B cell (primary cell): ENCODE measurements around the gene RAB4A. TPM values are rescaled to one million over a fixed set of nuclear protein-coding genes. Genes with fewer than 3 reads are reported as not detected.

Experiments
- ATAC-seq: fragments of 200-7000 bp; cut with Tn5 transposase; one replicate; pipeline ENCODE4 v1.10.0; 2021; ENCODE audit warnings: low read depth, mild to moderate bottlenecking, moderate number of reproducible peaks, moderate library complexity
- CTCF ChIA-PET: fragments of 350-600 bp; sonication (Branson Sonifier 250); formaldehyde crosslinking; loops from one replicate; lab custom pipeline; 2021; ENCODE audit warnings: antibody characterized with exemption, inconsistent platforms; lab: Charles Lee
- POLR2A ChIA-PET: fragments of 350-600 bp; sonication (Branson Sonifier 250); formaldehyde crosslinking; loops from one replicate; lab custom pipeline; 2021; ENCODE audit warnings: antibody characterized with exemption; lab: Charles Lee
- DNase-seq: peaks from one replicate; pipeline ENCODE4 v3.0.0; 2013
- H2AFZ ChIP-seq: 2 replicates; pipeline ENCODE4 v1.6.1; 2012; ENCODE audit warnings: mild to moderate bottlenecking, low read depth, low read length; ENCODE audit not compliant: insufficient read depth, poor library complexity, severe bottlenecking
- H3K27ac ChIP-seq, 2 donors: 1 replicate in 1 of 2; 2 replicates in 1 of 2; pipeline ENCODE4 v1.5.1; 2012 to 2013; ENCODE audit warnings: low read length in 2 of 2, mild to moderate bottlenecking in 2 of 2, moderate library complexity in 1 of 2
- H3K27me3 ChIP-seq, 4 experiments: fragments of 200-600 bp in 1 of 4; sonication (generic) in 1 of 4; replicated peaks in 1 of 4; 1 replicate in 2 of 4; 2 replicates in 2 of 4; pipeline versions ENCODE4 v1.6.1 to v1.7.0; 2013 to 2016; ENCODE audit warnings: low read length in 3 of 4, mild to moderate bottlenecking in 2 of 4, mixed read lengths in 1 of 4, moderate library complexity in 1 of 4; ENCODE audit not compliant: insufficient read depth in 4 of 4, control insufficient read depth in 3 of 4; ENCODE audit errors: control extremely low read depth in 1 of 4
- H3K36me3 ChIP-seq, 2 experiments: replicated peaks in 1 of 2; 1 replicate in 1 of 2; 2 replicates in 1 of 2; pipeline versions ENCODE4 v1.6.1 to v1.7.1; 2013; ENCODE audit warnings: low read length in 1 of 2; ENCODE audit not compliant: insufficient read depth in 2 of 2, control insufficient read depth in 1 of 2; ENCODE audit errors: control extremely low read depth in 1 of 2, extremely low read depth in 1 of 2
- H3K4me1 ChIP-seq, 2 donors: fragments of 200-600 bp in 1 of 2; sonication (generic) in 1 of 2; 1 replicate in 1 of 2; 2 replicates in 1 of 2; pipeline versions ENCODE4 v1.5.1 to v1.6.1; 2013 to 2017; ENCODE audit warnings: low read length in 2 of 2; ENCODE audit not compliant: control insufficient read depth in 2 of 2, insufficient read depth in 2 of 2
- H3K4me2 ChIP-seq: replicated peaks from 2 replicates; pipeline ENCODE3; 2012; ENCODE audit warnings: mild to moderate bottlenecking, low read depth, low read length; ENCODE audit not compliant: poor library complexity, severe bottlenecking
- H3K4me3 ChIP-seq, 5 experiments: fragments of 200-600 bp in 1 of 5; sonication (generic) in 1 of 5; 1 replicate in 3 of 5; 2 replicates in 2 of 5; pipeline versions ENCODE4 v1.5.1 to v1.7.0; 2011 to 2016; ENCODE audit warnings: low read length in 4 of 5, mild to moderate bottlenecking in 4 of 5, low read depth in 2 of 5, control low read depth in 1 of 5, moderate library complexity in 1 of 5; ENCODE audit not compliant: insufficient read depth in 1 of 5; ENCODE audit errors: control extremely low read depth in 1 of 5, extremely low read depth in 1 of 5
- H3K79me2 ChIP-seq: fragments of 200-600 bp; sonication (generic); one replicate; pipeline ENCODE4 v1.6.0; 2016; ENCODE audit warnings: low read length; ENCODE audit not compliant: control insufficient read depth, insufficient read depth
- H3K9ac ChIP-seq: fragments of 200-600 bp; sonication (generic); 2 replicates; pipeline ENCODE4 v1.6.1; 2017; ENCODE audit warnings: mild to moderate bottlenecking, low read length, moderate library complexity
- H3K9me3 ChIP-seq, 3 donors: one replicate each; pipeline versions ENCODE4 v1.6.1 to v1.7.1; 2013; ENCODE audit warnings: low read length in 2 of 3; ENCODE audit not compliant: control insufficient read depth in 2 of 3, insufficient read depth in 1 of 3; ENCODE audit errors: control extremely low read depth in 1 of 3
- H4K20me1 ChIP-seq: 2 replicates; pipeline ENCODE4 v1.6.0; 2012; ENCODE audit warnings: mild to moderate bottlenecking, low read length; ENCODE audit not compliant: insufficient read depth, control insufficient read depth, poor library complexity, severe bottlenecking
- H3K27ac Mint-ChIP-seq: one replicate; pipeline ENCODE4 v1.8.0; 2021; ENCODE audit warnings: mixed read lengths
- H3K27me3 Mint-ChIP-seq: one replicate; pipeline ENCODE4 v1.8.0; 2021; ENCODE audit warnings: mixed read lengths
- H3K4me1 Mint-ChIP-seq: one replicate; pipeline ENCODE4 v1.8.0; 2021; ENCODE audit warnings: mixed read lengths
- H3K4me3 Mint-ChIP-seq: one replicate; pipeline ENCODE4 v1.8.0; 2021; ENCODE audit warnings: mixed read lengths
- H3K9me3 Mint-ChIP-seq: one replicate; pipeline ENCODE4 v1.8.0; 2022; ENCODE audit warnings: mixed read lengths; ENCODE audit not compliant: insufficient read depth
- CTCF ChIP-seq: fragments of 200-600 bp; IDR thresholded peaks from one replicate; pipeline ENCODE4 v1.8.0; 2022; ENCODE audit warnings: antibody characterized with exemption, mild to moderate bottlenecking
- EZH2 ChIP-seq: IDR thresholded peaks from 2 replicates; pipeline ENCODE4 v1.6.1; 2012; ENCODE audit warnings: borderline replicate concordance, low read depth, mild to moderate bottlenecking, moderate library complexity, low read length; ENCODE audit not compliant: insufficient read depth, poor library complexity, severe bottlenecking
- WGBS: methylation state at CpG from one replicate; pipeline ENCODE4 v1.1.5; 2013; ENCODE audit warnings: missing lambda C conversion rate; ENCODE audit not compliant: insufficient coverage; 5-methylcytosine and 5-hydroxymethylcytosine counted together
- intact Hi-C: fragments of 100-400 bp; cut with micrococcal nuclease; formaldehyde crosslinking; loops from one replicate; pipeline ENCODE4 v1.10.0; 2022
- polyA plus RNA-seq: library from polyadenylated mRNA; depleted of rRNA; stranded (reverse); fragments of >200 nt; gene quantifications from 2 replicates; pipeline ENCODE4 v1.2.3, GENCODE V29; 2012
- total RNA-seq, 2 donors: library from RNA; stranded (reverse); fragments of 120-200 nt in 1 of 2; gene quantifications; 1 replicate in 1 of 2; 2 replicates in 1 of 2; pipeline versions ENCODE4 v1.2.3 to v1.2.4, GENCODE V29; 2013 to 2022

RAB4A gene
- total and polyA plus RNA-seq, 2 donors (not counting 1 experiment from before 2014, with no cell fraction given): 14.7 to 49.7 TPM

- Histone ChIP-seq H3K36me3 (no peaks in the 10 kb centered on the region), H3K4me1 (peaks cover 4 to 5% of the 10 kb centered on the region in 2 donors), H3K27me3 (no peaks in the 10 kb centered on the region), H3K4me2 (no peak overlapping the region), H3K27ac (no peak overlapping the region), H4K20me1 (no peaks in the 10 kb centered on the region), H2AFZ (no peak overlapping the region), H3K79me2 (no peaks in the 10 kb centered on the region), H3K9me3 (peaks cover 0 to 5% (median 2%) of the 10 kb centered on the region in 3 donors), H3K4me3 (no peak overlapping the region), H3K9ac (no peak overlapping the region)
- H3K9me3 Mint-ChIP-seq: peaks cover 3% of the 10 kb centered on the region
- TF ChIP-seq EZH2 (no peak), CTCF (no peak)
- no peaks in the 10 kb centered on the region for H3K27me3 Mint-ChIP-seq
- ChIA-PET CTCF (interaction anchor here (0.7 kb wide), 1 partner anchor 219 kb away, joined by 3 read pairs; no protein-coding TSS in a partner anchor), POLR2A (no interaction called here)
- ATAC-seq: no peak
- H3K27ac Mint-ChIP-seq: no peak overlapping the region
- H3K4me3 Mint-ChIP-seq: no peak overlapping the region
- intact Hi-C loops: no loop called here
- peaks cover 4% of the 10 kb centered on the region for H3K4me1 Mint-ChIP-seq
- no peak for DNase-seq
Observed at GRCh38 chr1:229263254-229263653, 7.7 kb upstream of the RAB4A start.

GRCh38 chr1:229264068-229264467 lies 6.8 kb upstream of the RAB4A start:
- ATAC-seq: no peak
- CTCF ChIA-PET: interaction anchor here (0.7 kb wide), 1 partner anchor 218 kb away, joined by 3 read pairs; no protein-coding TSS in a partner anchor

More at GRCh38 chr1:229264068-229264467, 6.8 kb upstream of the RAB4A start:
- H3K4me2 ChIP-seq: no peak overlapping the region
- H3K27ac Mint-ChIP-seq: no peak overlapping the region
- WGBS: 97% methylated on average over 7 of the region's 7 CpGs
- peaks cover 3% of the 10 kb centered on the region for H3K9me3 Mint-ChIP-seq
- peaks cover 0 to 5% (median 2%) of the 10 kb centered on the region in 3 donors for H3K9me3 ChIP-seq
- no peaks in the 10 kb centered on the region for H3K79me2 ChIP-seq
- H3K27me3 Mint-ChIP-seq: no peaks in the 10 kb centered on the region
- H3K4me3 Mint-ChIP-seq: no peak overlapping the region
- no peak overlapping the region for H2AFZ ChIP-seq
- no peak overlapping the region for H3K9ac ChIP-seq
- POLR2A ChIA-PET: no interaction called here
- no peaks in the 10 kb centered on the region for H4K20me1 ChIP-seq
- H3K4me1 Mint-ChIP-seq: no peaks in the 10 kb centered on the region
- H3K27me3 ChIP-seq: no peaks in the 10 kb centered on the region
- TF ChIP-seq CTCF (no peak), EZH2 (no peak)
- no peaks in the 10 kb centered on the region for H3K36me3 ChIP-seq
- H3K27ac ChIP-seq: no peak overlapping the region
- DNase-seq: no peak
- no peak overlapping the region for H3K4me3 ChIP-seq
- intact Hi-C loops: no loop called here
- H3K4me1 ChIP-seq: no peaks in the 10 kb centered on the region
